Kidney epithelial cell (primary cell): ENCODE measurements around the gene MYOM1. TPM values are rescaled to one million over a fixed set of nuclear protein-coding genes. Genes with fewer than 3 reads are reported as not detected.

Source experiments
- DNase-seq: peaks from one replicate; pipeline ENCODE4 v3.0.0-alpha.2; 2010; ENCODE audit warnings: low read depth
- H3K27me3 ChIP-seq: 2 replicates; pipeline ENCODE4 v1.6.0; 2011; ENCODE audit warnings: low read length; ENCODE audit not compliant: control insufficient read depth, insufficient read depth
- H3K36me3 ChIP-seq: 2 replicates; pipeline ENCODE4 v1.5.1; 2011; ENCODE audit warnings: low read length; ENCODE audit not compliant: control insufficient read depth, insufficient read depth
- H3K4me3 ChIP-seq: 2 replicates; pipeline ENCODE4 v1.5.1; 2011; ENCODE audit warnings: low read depth, mild to moderate bottlenecking, control low read depth, low read length
- total RNA-seq: library from RNA; depleted of rRNA; stranded (reverse); fragments of >200 nt; gene quantifications from 2 replicates; pipeline ENCODE4 v1.2.3, GENCODE V29; 2015
- TF ChIP-seq, protein P1 (sequence below): IDR thresholded peaks from 2 replicates; pipeline ENCODE4 v1.5.1; 2011; ENCODE audit warnings: mild to moderate bottlenecking, moderate library complexity, low read length, control low read depth, inconsistent platforms; ENCODE audit not compliant: insufficient read depth, poor library complexity, severe bottlenecking

The MYOM1 gene
- total RNA-seq, 1 donor from 2014 or later, result 0.04 TPM

DNA sequence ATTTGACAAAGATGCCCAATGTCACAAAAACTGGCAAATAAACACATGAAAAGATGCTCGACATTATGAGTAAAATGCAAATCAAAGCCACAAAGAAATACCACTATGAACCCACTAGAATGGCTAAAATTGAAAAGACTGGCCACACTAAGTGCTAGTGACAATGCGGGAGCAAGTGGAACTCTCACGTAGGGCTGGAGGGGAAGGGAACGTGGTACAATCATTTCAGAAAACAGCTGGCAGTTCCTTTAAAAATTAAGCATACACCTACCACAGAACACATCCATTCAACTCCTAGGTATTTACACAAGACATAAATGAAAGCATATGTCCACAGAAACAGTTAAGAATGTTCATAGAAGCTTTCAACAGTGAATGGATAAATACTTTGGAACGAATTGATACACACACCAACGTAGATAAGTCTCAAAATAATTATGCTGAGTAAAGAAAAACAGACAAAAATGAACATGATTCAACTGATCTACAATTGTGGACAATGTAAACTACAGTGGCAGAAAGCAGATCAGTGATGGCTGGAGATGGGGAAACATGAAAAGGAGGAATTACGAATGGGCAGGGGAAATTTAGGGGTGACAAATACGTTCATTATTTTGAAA, 71.7 kb downstream of the MYOM1 start:
- no peak for DNase-seq
- Histone ChIP-seq H3K36me3 (no peaks in the 10 kb centered on the region), H3K4me3 (no peak overlapping the region), H3K27me3 (no peaks in the 10 kb centered on the region)
- TF ChIP-seq, protein P1, sequence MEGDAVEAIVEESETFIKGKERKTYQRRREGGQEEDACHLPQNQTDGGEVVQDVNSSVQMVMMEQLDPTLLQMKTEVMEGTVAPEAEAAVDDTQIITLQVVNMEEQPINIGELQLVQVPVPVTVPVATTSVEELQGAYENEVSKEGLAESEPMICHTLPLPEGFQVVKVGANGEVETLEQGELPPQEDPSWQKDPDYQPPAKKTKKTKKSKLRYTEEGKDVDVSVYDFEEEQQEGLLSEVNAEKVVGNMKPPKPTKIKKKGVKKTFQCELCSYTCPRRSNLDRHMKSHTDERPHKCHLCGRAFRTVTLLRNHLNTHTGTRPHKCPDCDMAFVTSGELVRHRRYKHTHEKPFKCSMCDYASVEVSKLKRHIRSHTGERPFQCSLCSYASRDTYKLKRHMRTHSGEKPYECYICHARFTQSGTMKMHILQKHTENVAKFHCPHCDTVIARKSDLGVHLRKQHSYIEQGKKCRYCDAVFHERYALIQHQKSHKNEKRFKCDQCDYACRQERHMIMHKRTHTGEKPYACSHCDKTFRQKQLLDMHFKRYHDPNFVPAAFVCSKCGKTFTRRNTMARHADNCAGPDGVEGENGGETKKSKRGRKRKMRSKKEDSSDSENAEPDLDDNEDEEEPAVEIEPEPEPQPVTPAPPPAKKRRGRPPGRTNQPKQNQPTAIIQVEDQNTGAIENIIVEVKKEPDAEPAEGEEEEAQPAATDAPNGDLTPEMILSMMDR, result no peak

DNA sequence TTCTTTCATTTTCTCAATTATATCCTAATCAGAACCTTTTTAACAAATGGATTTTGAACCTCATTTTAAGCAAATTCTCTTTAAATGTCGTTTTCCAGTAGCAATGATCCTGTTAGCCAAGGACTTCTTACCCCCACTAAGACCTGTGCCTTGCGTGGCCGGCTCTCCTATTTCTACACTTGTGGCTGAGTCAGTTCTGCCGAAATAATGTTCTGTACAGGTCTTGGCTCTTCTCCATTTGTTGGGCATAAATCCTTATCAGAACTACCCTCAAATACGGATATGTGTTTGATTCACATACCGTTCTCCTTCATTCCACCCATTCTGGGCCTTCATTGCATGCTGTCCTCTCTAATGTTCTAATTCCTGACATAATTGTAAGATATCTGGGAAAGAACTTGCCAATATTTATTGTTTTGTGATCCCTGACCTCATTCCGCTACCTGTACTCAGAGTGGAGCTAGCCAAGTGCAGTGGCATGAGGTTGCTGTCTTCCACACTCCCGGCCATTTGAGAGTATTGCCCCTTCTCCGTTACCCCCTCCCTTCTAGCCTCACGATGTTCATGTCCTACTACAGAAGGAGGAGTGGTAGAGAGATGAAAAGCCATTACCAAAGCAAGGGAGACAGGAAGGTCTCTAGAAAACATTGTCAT, 78.7 kb downstream of the MYOM1 start:
- Histone ChIP-seq H3K27me3 (no peaks in the 10 kb centered on the region), H3K4me3 (no peak overlapping the region), H3K36me3 (no peaks in the 10 kb centered on the region)
- DNase-seq, result no peak
- TF ChIP-seq, protein P1, result no peak

- no peaks in the 10 kb centered on the region for H3K27me3 ChIP-seq
- no peak overlapping the region for H3K4me3 ChIP-seq
- TF ChIP-seq, protein P1, result no peak
- no peak for DNase-seq
- H3K36me3 ChIP-seq, result no peaks in the 10 kb centered on the region
Observed at GRCh38 chr18:3140342-3140741, 79.4 kb downstream of the MYOM1 start.

DNA sequence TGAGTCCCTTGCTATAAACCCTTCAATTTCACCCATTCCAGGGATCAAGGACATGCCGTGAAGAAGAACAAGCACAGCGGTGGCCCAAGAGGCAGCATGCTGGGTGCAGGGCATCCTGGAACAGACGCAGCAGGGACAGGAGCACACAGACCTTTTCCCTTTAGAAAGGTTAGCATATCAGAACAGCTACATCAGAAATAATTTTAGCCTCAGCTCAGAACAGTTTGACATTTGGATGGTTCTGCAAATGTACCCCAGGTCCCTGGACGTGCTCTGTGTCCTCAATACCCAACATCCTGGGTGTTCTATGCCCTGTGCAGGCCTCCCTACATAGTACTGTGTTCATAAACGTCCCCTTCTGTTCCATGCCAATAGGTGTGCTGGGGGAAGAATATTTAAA, 80.4 kb downstream of the MYOM1 start:
- TF ChIP-seq, protein P1, result no peak
- H3K27me3 ChIP-seq, result no peaks in the 10 kb centered on the region
- no peak for DNase-seq
- no peaks in the 10 kb centered on the region for H3K36me3 ChIP-seq
- H3K4me3 ChIP-seq, result no peak overlapping the region

- Histone ChIP-seq H3K4me3 (no peak overlapping the region), H3K27me3 (no peaks in the 10 kb centered on the region), H3K36me3 (no peaks in the 10 kb centered on the region)
- no peak for DNase-seq
- TF ChIP-seq, protein P1, result no peak
Observed at GRCh38 chr18:3138274-3138975, 81.3 kb downstream of the MYOM1 start.
